Activated CD4-positive, alpha-beta T cell treated with anti-CD3 and anti-CD28 coated beads for 1 hour (primary cell): ENCODE data around the gene ANK2.

Source experiments
- DNase-seq: peaks from one replicate; pipeline ENCODE4 v3.0.0-alpha.2; 2020

ANK2 gene

DNA sequence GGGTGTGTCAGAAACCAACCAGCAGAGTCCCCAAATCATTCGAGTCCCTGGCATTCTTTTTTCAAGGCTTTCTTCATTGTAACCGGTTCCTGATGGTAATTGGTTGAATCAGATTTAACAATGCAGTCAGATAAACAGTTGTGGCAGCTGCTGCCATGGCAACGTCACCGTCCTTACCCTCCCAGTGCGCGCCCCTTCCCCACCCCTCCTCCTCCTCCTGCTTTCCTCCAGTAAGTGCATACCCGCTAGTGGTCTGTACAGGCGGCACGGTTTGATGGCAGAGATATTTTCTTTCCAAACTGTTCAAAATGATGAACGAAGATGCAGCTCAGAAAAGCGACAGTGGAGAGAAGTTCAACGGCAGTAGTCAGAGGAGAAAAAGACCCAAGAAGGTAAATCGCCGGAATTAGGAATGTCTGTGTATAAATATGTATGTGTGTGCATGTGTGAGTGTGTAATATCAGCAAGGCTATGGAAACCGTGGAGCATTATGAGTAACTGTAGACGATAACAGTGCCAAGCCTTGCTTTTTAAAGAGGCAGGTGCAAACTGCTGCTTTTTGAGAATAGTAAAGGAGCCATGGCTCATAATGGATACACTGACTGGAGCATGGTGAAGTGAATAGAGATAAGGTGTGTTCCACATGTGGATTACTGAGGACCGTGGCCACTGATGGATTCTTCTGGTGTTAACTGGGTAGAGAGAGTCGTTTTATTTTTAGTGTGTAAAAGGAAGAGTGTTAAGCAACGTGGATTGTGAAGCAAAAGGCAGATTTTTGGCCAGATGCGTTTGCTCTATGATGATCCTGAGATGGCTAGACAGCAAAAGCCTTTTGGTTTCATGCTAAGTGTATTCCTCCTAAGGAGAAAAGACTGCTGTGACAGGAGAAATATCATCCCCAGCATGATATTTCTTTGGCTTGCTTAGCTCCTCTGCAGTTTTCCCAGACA lies at the start of gene ANK2:
Gene ANK2 (plus strand): TSS at position 233 of the 950 bp plus-strand sequence. CDS start 76 bp downstream, at position 309.
- DNase-seq: no peak

GRCh38 chr4:113003841-113004240 lies 45.6 kb upstream of the ANK2 start:
- DNase-seq: no peak

GRCh38 chr4:113004655-113005054 lies 44.8 kb upstream of the ANK2 start:
- no peak for DNase-seq

GRCh38 chr4:113006632-113007031 lies 42.8 kb upstream of the ANK2 start:
- no peak for DNase-seq

DNA sequence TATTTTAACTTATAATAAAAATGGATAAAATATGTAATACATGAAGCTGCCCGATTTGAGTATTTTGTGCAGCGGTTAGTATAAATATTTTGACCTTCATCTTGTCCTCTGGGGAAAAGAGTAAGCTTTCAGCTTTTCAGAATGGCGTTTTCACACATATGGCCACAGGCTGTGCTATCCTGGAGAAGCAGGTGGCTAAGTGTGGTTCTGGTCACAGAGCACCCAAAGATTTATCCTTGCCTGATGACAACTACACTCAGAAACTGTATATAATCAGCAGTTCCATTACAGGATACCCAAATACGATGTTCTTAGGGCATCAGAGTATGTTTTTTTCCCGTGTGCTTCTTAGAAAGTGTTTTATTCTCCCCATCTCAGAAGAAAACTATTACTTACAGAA lies 42.3 kb upstream of the ANK2 start:
- DNase-seq: no peak

DNA sequence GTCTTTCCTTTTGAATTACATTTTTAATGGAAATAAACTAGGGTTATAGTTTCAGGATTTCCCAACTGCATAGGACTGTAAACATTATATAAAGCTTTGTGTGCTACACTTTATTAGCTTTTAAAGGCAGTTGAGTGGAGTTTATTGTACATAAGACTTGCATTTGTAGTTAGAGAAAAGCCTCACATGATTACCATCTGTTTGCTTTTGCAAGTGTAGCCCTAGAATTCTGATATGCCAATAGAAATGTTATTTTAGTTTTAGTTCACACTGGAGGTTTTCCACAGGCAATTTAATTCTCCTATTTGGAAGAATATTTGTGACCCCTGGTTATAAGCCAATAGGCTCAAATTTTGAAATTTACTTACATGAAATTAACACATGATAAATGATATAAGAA lies 41.3 kb upstream of the ANK2 start:
- no peak for DNase-seq

- DNase-seq: no peak
Observed at GRCh38 chr4:113008716-113009115, 40.7 kb upstream of the ANK2 start.

- DNase-seq: no peak
Observed at GRCh38 chr4:113009461-113009860, 40.0 kb upstream of the ANK2 start.

DNA sequence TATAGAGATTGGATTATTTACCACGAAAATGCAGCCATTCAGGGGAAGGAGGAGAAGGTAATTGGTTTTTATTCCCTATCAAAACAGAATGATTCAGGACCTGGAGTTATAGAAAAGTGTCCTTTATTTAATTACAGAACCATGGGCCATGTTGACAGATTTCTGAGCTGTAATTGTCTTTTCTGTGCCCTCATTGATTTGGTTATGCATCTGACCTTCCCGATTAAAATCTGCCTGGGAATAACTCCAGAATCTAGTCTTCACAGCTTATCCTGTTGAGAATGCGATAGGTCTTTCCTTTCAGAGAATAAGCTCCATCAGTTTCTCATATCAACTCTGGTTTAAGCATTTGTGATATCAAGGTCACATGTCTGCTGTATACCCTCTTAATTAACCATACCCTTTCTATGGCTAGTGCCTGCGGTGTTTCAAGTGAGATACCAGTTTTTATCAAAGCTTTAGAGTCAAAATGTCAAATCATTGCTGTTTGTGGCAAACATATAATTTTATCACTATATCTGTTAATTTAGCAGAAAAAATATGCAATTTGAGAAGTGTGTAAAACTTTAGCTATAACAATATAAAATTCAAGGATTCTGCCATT lies 37.2 kb upstream of the ANK2 start:
- no peak for DNase-seq

- DNase-seq: no peak
Observed at GRCh38 chr4:113012786-113013185, 36.7 kb upstream of the ANK2 start.

DNA sequence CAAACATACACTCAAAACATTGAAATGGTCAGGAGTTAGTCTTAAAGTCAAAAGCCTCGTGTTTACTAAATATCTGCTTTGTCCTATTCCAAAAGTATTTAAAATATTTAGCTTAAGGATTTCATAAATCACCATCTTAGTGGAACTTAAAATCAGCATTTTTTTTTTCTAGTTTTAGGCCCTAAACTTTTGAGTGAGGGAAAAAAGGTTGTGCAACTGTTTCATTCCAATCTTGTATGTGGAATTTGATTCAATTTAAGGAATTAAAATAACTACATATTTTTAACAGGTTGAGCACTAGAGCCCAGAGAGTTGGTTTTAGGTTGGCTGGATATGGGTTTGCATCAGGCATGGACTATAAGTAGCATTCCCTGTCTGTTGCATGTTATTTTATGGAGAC lies 35.7 kb upstream of the ANK2 start:
- no peak for DNase-seq

DNA sequence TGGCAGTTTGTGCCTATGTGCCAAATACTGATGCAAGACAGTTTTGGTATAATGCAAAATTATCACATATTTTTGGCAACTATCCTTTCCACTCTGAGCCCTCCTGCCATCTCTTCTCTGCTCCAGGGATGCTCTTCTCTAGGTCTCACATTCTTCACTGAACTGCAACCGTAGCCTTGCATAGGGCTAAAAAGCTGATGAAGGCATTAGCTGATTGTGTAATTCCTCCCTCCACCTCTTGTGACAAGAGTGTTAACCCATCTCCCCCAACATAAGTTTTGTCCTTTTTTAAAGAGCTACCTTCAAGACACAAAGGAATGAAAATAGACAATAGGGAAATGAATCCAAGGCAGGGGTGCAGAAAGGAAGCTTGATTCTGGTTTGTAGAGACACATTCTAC lies 33.1 kb upstream of the ANK2 start:
- DNase-seq: no peak

GRCh38 chr4:113020966-113021365 lies 28.5 kb upstream of the ANK2 start:
- no peak for DNase-seq

GRCh38 chr4:113024388-113024787 lies 25.1 kb upstream of the ANK2 start:
- DNase-seq: no peak

DNA sequence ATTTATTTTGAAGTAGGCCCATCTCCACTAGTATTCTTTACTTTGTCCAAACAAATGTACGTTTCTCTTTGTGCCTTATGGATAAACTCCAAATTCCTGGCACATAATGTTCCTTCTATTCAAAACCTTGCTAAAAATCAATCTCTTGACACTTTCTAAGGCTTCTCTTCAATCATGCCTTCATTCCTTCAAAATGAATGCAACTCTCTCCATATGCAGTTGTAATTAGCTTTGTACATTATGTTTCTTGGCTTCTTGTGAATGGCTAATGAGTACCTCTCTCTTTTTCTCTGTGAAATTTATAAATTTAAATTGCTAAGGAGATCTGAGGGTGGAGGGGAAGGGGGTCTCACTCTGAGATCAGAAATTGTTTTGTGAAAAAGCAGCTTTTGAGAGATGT lies 24.0 kb upstream of the ANK2 start:
- no peak for DNase-seq

- no peak for DNase-seq
Observed at GRCh38 chr4:113026556-113026955, 22.9 kb upstream of the ANK2 start.

GRCh38 chr4:113028074-113028473 lies 21.4 kb upstream of the ANK2 start:
- no peak for DNase-seq

DNA sequence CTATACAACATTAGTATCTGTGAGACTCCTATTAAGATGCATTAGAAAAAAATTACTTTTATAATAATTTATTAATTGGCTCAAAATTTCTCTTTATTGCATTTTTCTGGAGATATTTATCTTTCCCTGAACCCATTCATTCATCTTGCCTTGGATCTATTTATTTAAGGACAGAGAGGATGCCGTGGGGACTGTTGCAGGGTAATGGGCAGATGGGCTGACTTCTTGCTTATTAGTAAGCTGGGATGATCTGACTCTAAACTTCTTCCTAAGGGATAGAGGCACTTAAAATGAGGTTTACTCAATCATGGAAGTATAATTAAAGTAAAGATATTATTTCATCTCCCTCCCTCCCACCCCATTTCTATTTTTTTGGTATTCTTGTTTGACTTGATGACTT lies 18.2 kb upstream of the ANK2 start:
- no peak for DNase-seq

DNA sequence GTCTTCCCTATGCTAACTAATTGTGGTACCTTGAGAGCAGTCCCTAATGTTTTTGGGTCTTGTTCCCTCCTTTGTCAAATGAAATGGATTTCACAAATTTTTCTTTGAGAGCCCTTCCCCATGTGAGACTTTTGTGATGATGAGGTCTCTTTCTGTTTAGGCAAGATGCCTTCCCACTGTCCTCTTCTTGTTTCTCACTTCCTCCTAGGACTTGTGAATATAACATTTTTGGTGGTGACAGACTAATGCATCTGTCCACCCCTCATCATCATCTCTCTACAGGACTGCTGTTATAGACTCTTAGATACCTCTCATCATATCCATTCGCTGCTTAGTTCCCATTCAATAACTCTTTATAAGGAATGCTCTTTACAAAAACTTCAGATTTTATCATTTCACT lies 8.7 kb upstream of the ANK2 start:
- DNase-seq: no peak

- no peak for DNase-seq
Observed at GRCh38 chr4:113042502-113042901, 7.0 kb upstream of the ANK2 start.

DNA sequence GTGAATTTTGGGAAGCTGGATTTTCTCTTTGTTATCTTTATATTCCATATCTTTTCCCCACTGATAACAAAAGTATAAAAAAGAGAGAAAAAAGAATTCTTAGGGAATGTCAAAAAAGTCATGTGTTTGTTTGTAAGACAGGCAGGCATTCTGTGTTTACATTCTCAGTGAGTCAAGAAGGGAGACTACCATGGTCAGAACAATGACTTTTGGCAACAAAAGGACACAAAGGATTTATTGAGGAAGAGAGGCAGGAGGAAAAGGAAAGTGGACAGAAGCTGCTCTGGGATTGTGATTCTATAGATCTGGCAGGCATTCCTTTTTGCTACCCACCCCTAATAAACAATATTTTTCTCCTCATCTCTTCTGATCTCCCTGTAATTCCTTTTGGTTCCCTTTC lies 5.9 kb upstream of the ANK2 start:
- DNase-seq: no peak

GRCh38 chr4:113050371-113050755 lies 910 bp downstream of the ANK2 start:
- no peak for DNase-seq

- DNase-seq: no peak
Observed at GRCh38 chr4:113050837-113051236, 1.4 kb downstream of the ANK2 start.

DNA sequence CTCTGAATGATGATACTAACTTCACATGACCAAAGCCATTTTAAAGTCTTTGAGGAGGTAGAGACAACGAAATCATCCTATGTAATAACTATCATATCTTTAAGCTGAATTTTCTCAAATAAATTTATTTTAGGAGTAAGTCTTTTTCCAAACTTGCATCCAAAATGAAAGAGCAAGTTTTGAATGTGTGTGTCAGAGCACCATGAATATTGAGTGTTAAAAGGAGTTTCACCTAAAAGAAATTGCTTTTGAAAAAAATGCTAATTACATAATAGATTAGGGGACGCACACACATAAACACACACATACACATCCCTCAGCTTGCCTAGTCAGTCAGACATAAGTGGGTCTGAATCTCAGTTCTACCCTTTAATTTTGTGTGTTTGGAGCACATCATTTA lies 1.9 kb downstream of the ANK2 start:
- no peak for DNase-seq
